ENCODE results near the gene TMEM178B. TPM values are rescaled to one million over a fixed set of nuclear protein-coding genes. Genes with fewer than 3 reads are reported as not detected.

Gene TMEM178B
- total RNA-seq, 2 experiments from 2014 or later: 0.05 to 0.10 TPM

DNA sequence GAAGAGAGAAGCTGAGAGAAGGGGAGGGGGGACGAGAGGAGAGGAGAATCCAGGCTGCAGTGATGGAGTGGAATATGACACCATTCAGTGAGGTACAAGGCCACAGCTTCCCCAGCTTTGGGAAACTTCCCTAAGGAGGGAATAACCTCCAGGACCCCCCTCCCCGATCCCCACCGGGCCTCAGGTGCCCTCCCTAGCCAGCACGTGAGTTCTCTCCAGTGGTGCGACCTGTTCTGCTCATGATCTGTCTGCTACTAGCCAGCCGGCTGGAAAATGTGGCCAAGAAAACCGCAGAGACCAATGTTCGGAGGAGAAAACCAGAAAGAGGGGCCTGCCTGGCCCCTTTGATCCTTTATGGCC, 437.4 kb downstream of the TMEM178B start:
- Mint-ChIP-seq H3K27ac (no peak overlapping the region), H3K27me3 (ENCODE audit: low read depth) (peaks cover 50% of the 10 kb centered on the region), H3K36me3 (ENCODE audit: low read depth) (no peaks in the 10 kb centered on the region), H3K4me3 (no peak overlapping the region), H3K9me3 (ENCODE audit: insufficient read depth) (no peaks in the 10 kb centered on the region), H3K4me1 (ENCODE audit: low read depth) (peaks cover 10% of the 10 kb centered on the region)
- ATAC-seq (no peak), DNase-seq (no peak)
- POLR2A ChIA-PET: no interaction called here
- CTCF ChIA-PET: no interaction called here

DNA sequence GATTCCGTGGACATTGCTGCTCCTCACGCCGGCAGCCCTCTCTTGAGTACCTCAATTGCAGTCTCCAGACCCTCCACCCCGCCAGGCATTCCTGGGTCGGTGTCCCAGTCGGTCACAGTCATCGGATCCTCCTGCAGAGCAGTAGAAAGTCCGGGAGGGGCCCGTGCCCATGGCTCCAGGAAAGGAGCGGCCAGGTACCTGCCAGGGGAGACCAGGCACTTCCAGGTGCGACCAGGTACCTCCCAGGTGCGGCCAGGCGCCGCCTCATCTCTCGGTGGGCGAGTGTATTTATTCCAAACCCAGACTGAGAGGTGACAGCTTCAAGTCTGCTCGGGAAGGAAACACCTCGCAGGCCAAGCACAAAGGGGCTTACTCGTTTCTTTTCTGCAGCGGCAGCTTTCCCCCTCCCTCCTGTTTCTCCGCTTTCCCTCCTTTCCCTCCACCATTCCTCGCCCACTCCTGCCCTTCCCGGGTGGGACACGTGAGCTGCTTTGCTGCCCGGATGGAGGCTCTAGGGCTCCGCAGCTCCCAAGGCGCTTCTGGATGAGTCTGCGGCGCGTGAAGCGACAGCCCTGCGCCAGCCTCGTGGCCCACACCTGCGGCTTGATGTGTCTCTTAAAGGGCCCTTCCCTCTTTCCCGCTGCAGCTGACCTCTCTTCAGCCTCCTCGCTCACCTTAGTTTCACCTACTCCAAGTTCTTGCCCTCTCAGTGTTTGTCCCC, 438.0 kb downstream of the TMEM178B start:
- H3K36me3 Mint-ChIP-seq (ENCODE audit: low read depth): no peaks in the 10 kb centered on the region
- peak overlapping the region; percentile 52 for H3K4me3 Mint-ChIP-seq
- no peak for ATAC-seq
- H3K27me3 Mint-ChIP-seq (ENCODE audit: low read depth): peaks cover 52% of the 10 kb centered on the region
- DNase-seq: no peak
- CTCF ChIA-PET: no interaction called here
- H3K27ac Mint-ChIP-seq: no peak overlapping the region
- H3K4me1 Mint-ChIP-seq (ENCODE audit: low read depth): peaks cover 10% of the 10 kb centered on the region
- POLR2A ChIA-PET: no interaction called here
- H3K9me3 Mint-ChIP-seq (ENCODE audit: insufficient read depth): no peaks in the 10 kb centered on the region

DNA sequence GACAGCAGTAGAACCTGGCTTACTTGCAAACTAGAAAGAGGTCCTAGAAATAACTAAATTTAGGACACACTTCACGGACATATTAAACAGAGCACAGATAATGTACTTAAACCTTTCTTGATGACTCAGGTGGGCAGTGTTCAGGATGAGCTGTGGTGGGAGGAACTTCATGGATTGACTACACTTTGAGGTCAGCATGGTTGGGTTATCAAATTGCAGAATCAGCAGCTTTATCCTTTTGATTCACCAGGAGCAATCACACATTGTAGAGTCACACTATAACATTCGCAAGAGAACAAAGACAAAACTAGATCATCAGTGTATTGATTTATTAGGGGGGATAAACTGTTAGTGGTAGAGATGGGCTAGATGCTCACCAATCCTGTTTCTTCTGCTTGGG, 438.7 kb downstream of the TMEM178B start:
- Mint-ChIP-seq H3K27me3 (ENCODE audit: low read depth) (peaks cover 56% of the 10 kb centered on the region), H3K4me1 (ENCODE audit: low read depth) (peaks cover 10% of the 10 kb centered on the region), H3K36me3 (ENCODE audit: low read depth) (no peaks in the 10 kb centered on the region), H3K9me3 (ENCODE audit: insufficient read depth) (no peaks in the 10 kb centered on the region), H3K27ac (no peak overlapping the region), H3K4me3 (no peak overlapping the region)
- ChIA-PET POLR2A (no interaction called here), CTCF (no interaction called here)
- no peak for DNase-seq
- no peak for ATAC-seq

DNA sequence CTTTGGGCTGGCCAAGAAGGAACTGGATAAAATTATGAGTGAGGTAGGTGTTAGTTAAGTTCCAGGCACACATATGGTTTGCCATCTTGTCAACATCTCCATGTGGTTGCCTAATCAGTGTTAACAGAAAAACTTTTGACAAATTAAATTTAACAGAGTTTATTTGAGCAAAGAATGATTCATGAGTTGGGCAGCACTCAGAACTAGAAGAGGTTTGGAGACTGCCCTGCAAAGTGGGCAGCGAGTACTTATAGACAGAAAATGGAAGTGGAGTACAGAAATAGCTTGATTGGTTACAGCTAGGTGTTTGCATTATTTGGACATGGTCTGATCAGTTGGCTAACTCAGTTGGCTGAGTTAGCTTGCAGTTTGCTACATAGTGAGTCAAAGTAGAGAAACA, 439.9 kb downstream of the TMEM178B start:
- Mint-ChIP-seq H3K4me3 (no peak overlapping the region), H3K4me1 (ENCODE audit: low read depth) (peaks cover 10% of the 10 kb centered on the region)
- CTCF ChIA-PET: no interaction called here

DNA sequence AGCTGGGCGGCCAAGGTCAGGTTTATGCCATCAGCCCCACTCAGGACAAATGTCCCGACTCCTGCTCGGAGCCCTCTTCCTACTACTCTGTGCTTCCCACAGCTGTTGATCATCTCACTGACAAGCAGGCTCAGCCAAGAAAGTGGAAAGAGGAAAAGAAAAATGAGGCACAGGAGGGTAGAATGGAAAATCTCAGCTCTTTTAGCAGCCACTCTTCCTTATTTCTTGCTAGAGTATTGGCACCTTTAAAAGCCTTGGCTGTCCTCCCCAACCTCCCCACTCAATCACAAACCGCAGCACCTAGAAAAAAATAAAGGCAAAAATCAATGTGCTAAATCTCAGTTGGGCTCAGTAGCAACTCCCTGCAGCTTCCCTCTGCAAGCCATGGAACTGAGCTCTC, 442.1 kb downstream of the TMEM178B start:
- H3K27me3 Mint-ChIP-seq (ENCODE audit: low read depth): peaks cover 45% of the 10 kb centered on the region
- ATAC-seq: no peak
- CTCF ChIA-PET: interaction anchor here (1.0 kb wide), 1 partner anchor 18 kb away, joined by 3 read pairs; no protein-coding TSS in a partner anchor

More for the DNA sequence above, 439.9 kb downstream of the TMEM178B start:
- Mint-ChIP-seq H3K27me3 (ENCODE audit: low read depth) (peaks cover 54% of the 10 kb centered on the region), H3K9me3 (ENCODE audit: insufficient read depth) (no peaks in the 10 kb centered on the region), H3K36me3 (ENCODE audit: low read depth) (no peaks in the 10 kb centered on the region), H3K27ac (no peak overlapping the region)
- POLR2A ChIA-PET: no interaction called here
- ATAC-seq (no peak), DNase-seq (no peak)

DNA sequence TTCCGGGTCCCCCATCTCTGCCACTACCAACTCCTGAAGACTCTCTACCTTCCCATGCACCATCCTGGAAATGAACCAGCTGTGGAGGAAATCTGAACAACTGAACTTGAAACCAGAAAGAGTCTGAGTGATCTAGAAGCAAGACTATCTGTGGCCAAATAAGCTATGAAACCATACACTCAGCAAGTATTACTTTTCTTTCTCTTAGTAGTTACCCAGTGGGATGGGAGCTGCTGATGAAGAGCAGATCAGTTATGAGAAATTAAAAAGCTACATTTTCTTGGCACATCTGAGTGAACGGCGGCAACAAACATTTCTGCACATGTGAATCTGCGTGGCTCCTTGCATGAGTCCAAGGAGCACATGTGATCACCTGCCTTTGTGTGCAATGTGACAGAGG, 445.8 kb downstream of the TMEM178B start:
- ChIA-PET POLR2A (no interaction called here), CTCF (interaction anchor here (0.8 to 1.7 kb wide), 2 partner anchors 14 to 131 kb away, joined by 3 to 4 read pairs; no protein-coding TSS in a partner anchor)
- no peak overlapping the region for H3K4me3 Mint-ChIP-seq
- no peaks in the 10 kb centered on the region for H3K36me3 Mint-ChIP-seq (ENCODE audit: low read depth)
- H3K27me3 Mint-ChIP-seq (ENCODE audit: low read depth): peaks cover 14% of the 10 kb centered on the region
- no peak for ATAC-seq
- H3K9me3 Mint-ChIP-seq (ENCODE audit: insufficient read depth): no peaks in the 10 kb centered on the region
- no peak overlapping the region for H3K27ac Mint-ChIP-seq
- DNase-seq: no peak
- no peaks in the 10 kb centered on the region for H3K4me1 Mint-ChIP-seq (ENCODE audit: low read depth)

More for the DNA sequence above, 442.1 kb downstream of the TMEM178B start:
- Mint-ChIP-seq H3K4me3 (no peak overlapping the region), H3K36me3 (ENCODE audit: low read depth) (no peaks in the 10 kb centered on the region), H3K9me3 (ENCODE audit: insufficient read depth) (no peaks in the 10 kb centered on the region), H3K4me1 (ENCODE audit: low read depth) (peaks cover 10% of the 10 kb centered on the region), H3K27ac (no peak overlapping the region)
- no peak for DNase-seq
- POLR2A ChIA-PET: no interaction called here

- H3K4me3 Mint-ChIP-seq: no peak overlapping the region
- ATAC-seq: no peak
- ChIA-PET POLR2A (no interaction called here), CTCF (interaction anchor here (4.7 kb wide), 1 partner anchor 11 kb away, joined by 22 read pairs; no protein-coding TSS in a partner anchor)
- H3K27me3 Mint-ChIP-seq (ENCODE audit: low read depth): peaks cover 12% of the 10 kb centered on the region
- DNase-seq: no peak
- H3K27ac Mint-ChIP-seq: no peak overlapping the region
- no peaks in the 10 kb centered on the region for H3K36me3 Mint-ChIP-seq (ENCODE audit: low read depth)
- no peaks in the 10 kb centered on the region for H3K9me3 Mint-ChIP-seq (ENCODE audit: insufficient read depth)
- H3K4me1 Mint-ChIP-seq (ENCODE audit: low read depth): no peaks in the 10 kb centered on the region
Observed at GRCh38 chr7:141522657-141523342, 448.9 kb downstream of the TMEM178B start.

GRCh38 chr7:141525973-141526514, 452.2 kb downstream of the TMEM178B start:
- H3K27me3 Mint-ChIP-seq (ENCODE audit: low read depth): peaks cover 22% of the 10 kb centered on the region
- no peaks in the 10 kb centered on the region for H3K4me1 Mint-ChIP-seq (ENCODE audit: low read depth)
- CTCF ChIA-PET: no interaction called here
- no peak overlapping the region for H3K27ac Mint-ChIP-seq
- no peak for ATAC-seq
- DNase-seq: no peak
- H3K4me3 Mint-ChIP-seq: no peak overlapping the region
- POLR2A ChIA-PET: no interaction called here
- no peaks in the 10 kb centered on the region for H3K9me3 Mint-ChIP-seq (ENCODE audit: insufficient read depth)
- H3K36me3 Mint-ChIP-seq (ENCODE audit: low read depth): no peaks in the 10 kb centered on the region

- CTCF ChIA-PET: no interaction called here
- no peak for ATAC-seq
- peaks cover 22% of the 10 kb centered on the region for H3K27me3 Mint-ChIP-seq (ENCODE audit: low read depth)
- no peak for DNase-seq
- H3K4me3 Mint-ChIP-seq: no peak overlapping the region
- no peak overlapping the region for H3K27ac Mint-ChIP-seq
- POLR2A ChIA-PET: no interaction called here
- no peaks in the 10 kb centered on the region for H3K36me3 Mint-ChIP-seq (ENCODE audit: low read depth)
- H3K9me3 Mint-ChIP-seq (ENCODE audit: insufficient read depth): no peaks in the 10 kb centered on the region
- no peaks in the 10 kb centered on the region for H3K4me1 Mint-ChIP-seq (ENCODE audit: low read depth)
Observed at GRCh38 chr7:141527076-141527475, 453.2 kb downstream of the TMEM178B start.

DNA sequence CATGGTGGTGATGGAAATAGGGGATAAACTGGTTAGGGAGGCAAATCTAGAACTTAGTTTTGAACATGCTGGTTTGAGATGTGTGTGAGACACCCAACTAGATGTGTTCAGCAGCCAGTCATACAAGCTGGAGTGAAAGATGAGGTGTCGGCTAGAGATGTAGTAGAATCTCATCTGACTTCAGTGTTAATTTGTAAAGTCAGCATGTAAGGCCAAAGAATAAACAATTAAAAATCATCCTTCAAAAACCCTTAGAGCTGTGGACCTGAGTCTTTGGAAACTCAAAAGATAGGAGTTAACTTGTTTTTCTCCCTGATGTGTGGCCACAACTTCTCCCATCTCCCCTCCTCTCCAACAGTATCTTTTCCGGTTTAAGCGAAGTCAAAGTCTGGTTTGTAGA, 454.5 kb downstream of the TMEM178B start:
- Mint-ChIP-seq H3K27ac (no peak overlapping the region), H3K9me3 (ENCODE audit: insufficient read depth) (no peaks in the 10 kb centered on the region), H3K4me3 (no peak overlapping the region), H3K36me3 (ENCODE audit: low read depth) (no peaks in the 10 kb centered on the region), H3K27me3 (ENCODE audit: low read depth) (peaks cover 22% of the 10 kb centered on the region), H3K4me1 (ENCODE audit: low read depth) (no peaks in the 10 kb centered on the region)
- ATAC-seq: no peak
- ChIA-PET CTCF (no interaction called here), POLR2A (no interaction called here)
- DNase-seq: no peak
